ENCODE results near the gene TBC1D4. TPM values are rescaled to one million over a fixed set of nuclear protein-coding genes. Genes with fewer than 3 reads are reported as not detected.
"Not testable (repeated sequence)": the region's sequence is repeated elsewhere in the genome, so short reads cannot be mapped to it uniquely, and the experiment has no call there.

The TBC1D4 gene
- total RNA-seq, 1 experiment from 2014 or later, result 15.5 TPM

GRCh38 chr13:75363371-75363770 is 118.6 kb downstream of the TBC1D4 start:
- Histone ChIP-seq H3K27me3 (ENCODE audit: control insufficient read depth, insufficient read depth, low read length) (no peaks in the 10 kb centered on the region), H3K4me3 (ENCODE audit: insufficient read depth, low read depth, low read length) (no peak overlapping the region), H3K36me3 (replicated peaks; ENCODE audit: control insufficient read depth, insufficient read depth, low read length) (no peaks in the 10 kb centered on the region)
- no peak for DNase-seq

- Histone ChIP-seq H3K27me3 (ENCODE audit: control insufficient read depth, insufficient read depth, low read length) (no peaks in the 10 kb centered on the region), H3K36me3 (replicated peaks; ENCODE audit: control insufficient read depth, insufficient read depth, low read length) (no peaks in the 10 kb centered on the region), H3K4me3 (ENCODE audit: insufficient read depth, low read depth, low read length) (no peak overlapping the region)
- peak; percentile 17 for DNase-seq
Observed at GRCh38 chr13:75362026-75362425, 119.9 kb downstream of the TBC1D4 start.

GRCh38 chr13:75360170-75360569 is 121.8 kb downstream of the TBC1D4 start:
- no peak overlapping the region for H3K4me3 ChIP-seq (ENCODE audit: insufficient read depth, low read depth, low read length)
- no peaks in the 10 kb centered on the region for H3K36me3 ChIP-seq (replicated peaks; ENCODE audit: control insufficient read depth, insufficient read depth, low read length)
- no peak for DNase-seq
- H3K27me3 ChIP-seq (ENCODE audit: control insufficient read depth, insufficient read depth, low read length), result no peaks in the 10 kb centered on the region

- DNase-seq, result peak; percentile 30
- Histone ChIP-seq H3K36me3 (replicated peaks; ENCODE audit: control insufficient read depth, insufficient read depth, low read length) (no peaks in the 10 kb centered on the region), H3K4me3 (ENCODE audit: insufficient read depth, low read depth, low read length) (no peak overlapping the region), H3K27me3 (ENCODE audit: control insufficient read depth, insufficient read depth, low read length) (no peaks in the 10 kb centered on the region)
Observed at GRCh38 chr13:75359266-75359665, 122.7 kb downstream of the TBC1D4 start.

GRCh38 chr13:75357576-75358289 is 124.2 kb downstream of the TBC1D4 start:
- no peak overlapping the region for H3K4me3 ChIP-seq (ENCODE audit: insufficient read depth, low read depth, low read length)
- no peaks in the 10 kb centered on the region for H3K27me3 ChIP-seq (ENCODE audit: control insufficient read depth, insufficient read depth, low read length)
- peak; percentile 70 for DNase-seq
- H3K36me3 ChIP-seq (replicated peaks; ENCODE audit: control insufficient read depth, insufficient read depth, low read length), result no peaks in the 10 kb centered on the region

- H3K27me3 ChIP-seq (ENCODE audit: control insufficient read depth, insufficient read depth, low read length), result no peaks in the 10 kb centered on the region
- DNase-seq, result no peak
- H3K36me3 ChIP-seq (replicated peaks; ENCODE audit: control insufficient read depth, insufficient read depth, low read length), result no peaks in the 10 kb centered on the region
Observed at GRCh38 chr13:75356421-75356820, 125.5 kb downstream of the TBC1D4 start.

GRCh38 chr13:75355609-75356008 is 126.4 kb downstream of the TBC1D4 start:
- Histone ChIP-seq H3K36me3 (replicated peaks; ENCODE audit: control insufficient read depth, insufficient read depth, low read length) (no peaks in the 10 kb centered on the region), H3K27me3 (ENCODE audit: control insufficient read depth, insufficient read depth, low read length) (no peaks in the 10 kb centered on the region), H3K4me3 (ENCODE audit: insufficient read depth, low read depth, low read length) (no peak overlapping the region)
- DNase-seq, result no peak

More at GRCh38 chr13:75356421-75356820, 125.5 kb downstream of the TBC1D4 start:
- H3K4me3 ChIP-seq (ENCODE audit: insufficient read depth, low read depth, low read length), result no peak overlapping the region

- H3K4me3 ChIP-seq (ENCODE audit: insufficient read depth, low read depth, low read length), result no peak overlapping the region
- H3K36me3 ChIP-seq (replicated peaks; ENCODE audit: control insufficient read depth, insufficient read depth, low read length), result no peaks in the 10 kb centered on the region
- DNase-seq, result no peak
- no peaks in the 10 kb centered on the region for H3K27me3 ChIP-seq (ENCODE audit: control insufficient read depth, insufficient read depth, low read length)
Observed at GRCh38 chr13:75353781-75354193, 128.2 kb downstream of the TBC1D4 start.

GRCh38 chr13:75352641-75353327 is 129.2 kb downstream of the TBC1D4 start:
- H3K36me3 ChIP-seq (replicated peaks; ENCODE audit: control insufficient read depth, insufficient read depth, low read length), result no peaks in the 10 kb centered on the region
- no peak for DNase-seq
- H3K27me3 ChIP-seq (ENCODE audit: control insufficient read depth, insufficient read depth, low read length), result no peaks in the 10 kb centered on the region
- no peak overlapping the region for H3K4me3 ChIP-seq (ENCODE audit: insufficient read depth, low read depth, low read length)

GRCh38 chr13:75351538-75351937 is 130.4 kb downstream of the TBC1D4 start:
- not testable (repeated sequence) for H3K4me3 ChIP-seq (ENCODE audit: insufficient read depth, low read depth, low read length); H3K27me3 ChIP-seq (ENCODE audit: control insufficient read depth, insufficient read depth, low read length); DNase-seq; H3K36me3 ChIP-seq (replicated peaks; ENCODE audit: control insufficient read depth, insufficient read depth, low read length)

GRCh38 chr13:75347925-75348324 is 134.0 kb downstream of the TBC1D4 start:
- H3K36me3 ChIP-seq (replicated peaks; ENCODE audit: control insufficient read depth, insufficient read depth, low read length), result no peaks in the 10 kb centered on the region
- no peak overlapping the region for H3K4me3 ChIP-seq (ENCODE audit: insufficient read depth, low read depth, low read length)
- no peaks in the 10 kb centered on the region for H3K27me3 ChIP-seq (ENCODE audit: control insufficient read depth, insufficient read depth, low read length)
- no peak for DNase-seq

GRCh38 chr13:75347457-75347856 is 134.5 kb downstream of the TBC1D4 start:
- Histone ChIP-seq H3K27me3 (ENCODE audit: control insufficient read depth, insufficient read depth, low read length) (no peaks in the 10 kb centered on the region), H3K4me3 (ENCODE audit: insufficient read depth, low read depth, low read length) (no peak overlapping the region), H3K36me3 (replicated peaks; ENCODE audit: control insufficient read depth, insufficient read depth, low read length) (no peaks in the 10 kb centered on the region)
- DNase-seq, result no peak

- Histone ChIP-seq H3K27me3 (ENCODE audit: control insufficient read depth, insufficient read depth, low read length) (no peaks in the 10 kb centered on the region), H3K36me3 (replicated peaks; ENCODE audit: control insufficient read depth, insufficient read depth, low read length) (no peaks in the 10 kb centered on the region), H3K4me3 (ENCODE audit: insufficient read depth, low read depth, low read length) (no peak overlapping the region)
- DNase-seq, result no peak
Observed at GRCh38 chr13:75345193-75345592, 136.8 kb downstream of the TBC1D4 start.

GRCh38 chr13:75341028-75341427 is 140.9 kb downstream of the TBC1D4 start:
- Histone ChIP-seq H3K4me3 (ENCODE audit: insufficient read depth, low read depth, low read length) (no peak overlapping the region), H3K27me3 (ENCODE audit: control insufficient read depth, insufficient read depth, low read length) (no peaks in the 10 kb centered on the region)
- DNase-seq, result no peak

GRCh38 chr13:75339635-75340374 is 142.2 kb downstream of the TBC1D4 start:
- no peak for DNase-seq
- no peaks in the 10 kb centered on the region for H3K36me3 ChIP-seq (replicated peaks; ENCODE audit: control insufficient read depth, insufficient read depth, low read length)
- H3K27me3 ChIP-seq (ENCODE audit: control insufficient read depth, insufficient read depth, low read length), result no peaks in the 10 kb centered on the region
- H3K4me3 ChIP-seq (ENCODE audit: insufficient read depth, low read depth, low read length), result no peak overlapping the region

More at GRCh38 chr13:75341028-75341427, 140.9 kb downstream of the TBC1D4 start:
- H3K36me3 ChIP-seq (replicated peaks; ENCODE audit: control insufficient read depth, insufficient read depth, low read length), result no peaks in the 10 kb centered on the region

Measured in H7 (cell line).